PC-9 (cell line): Measurements from ENCODE around the gene DIDO1. TPM values are rescaled to one million over a fixed set of nuclear protein-coding genes. Genes with fewer than 3 reads are reported as not detected.
A peak's percentile ranks its signal among the peaks of the same experiment; 100 is the strongest.

Experiments
- BruUV-seq: library from RNA; stranded (reverse); fragments of 400-500 nt; replicated peaks from 2 replicates; lab custom pipeline; 2021; lab: Mats Ljungman, UMichigan
- CTCF ChIA-PET: fragments of 300-600 bp; sonication (Branson Sonifier 250); formaldehyde crosslinking; loops from one replicate; lab custom pipeline; 2022; ENCODE audit warnings: antibody characterized with exemption; lab: Charles Lee
- POLR2A ChIA-PET: fragments of 300-600 bp; sonication (Branson Sonifier 250); formaldehyde crosslinking; loops from one replicate; lab custom pipeline; 2022; ENCODE audit warnings: antibody characterized with exemption; ENCODE audit not compliant: unreplicated experiment; lab: Charles Lee
- DNase-seq, 2 experiments: peaks; one replicate each; pipeline versions ENCODE4 v3.0.0 to v3.0.0-alpha.2; 2015 to 2022; ENCODE audit warnings: mixed read lengths in 1 of 2
- H2AFZ ChIP-seq: fragments of 200-600 bp; sonication (generic); 2 replicates; pipeline ENCODE4 v1.8.1; 2017; ENCODE audit warnings: antibody characterized with exemption
- H3F3A ChIP-seq: fragments of 200-600 bp; sonication (generic); 2 replicates; pipeline ENCODE4 v1.8.1; 2017; ENCODE audit warnings: antibody characterized with exemption, mild to moderate bottlenecking, low read depth; ENCODE audit not compliant: insufficient read depth
- H3K27ac ChIP-seq: fragments of 200-600 bp; sonication (generic); 2 replicates; pipeline ENCODE4 v1.6.1; 2016; ENCODE audit warnings: mixed run types
- H3K27me3 ChIP-seq: fragments of 200-600 bp; sonication (generic); 2 replicates; pipeline ENCODE4 v1.6.1; 2016; ENCODE audit warnings: low read depth, mixed run types; ENCODE audit not compliant: insufficient read depth
- H3K36me3 ChIP-seq: fragments of 200-600 bp; sonication (generic); 2 replicates; pipeline ENCODE4 v1.6.1; 2016; ENCODE audit warnings: low read depth, mixed run types
- H3K4me1 ChIP-seq: fragments of 200-600 bp; sonication (generic); replicated peaks from 2 replicates; pipeline ENCODE4 v1.6.1; 2016; ENCODE audit warnings: mixed run types; ENCODE audit not compliant: insufficient read depth
- H3K4me2 ChIP-seq: fragments of 200-600 bp; sonication (generic); 2 replicates; pipeline ENCODE4 v1.6.1; 2017; ENCODE audit warnings: mixed run types
- H3K4me3 ChIP-seq: fragments of 200-600 bp; sonication (generic); 2 replicates; pipeline ENCODE4 v1.6.1; 2016; ENCODE audit warnings: mixed run types
- H3K79me2 ChIP-seq: fragments of 200-600 bp; sonication (generic); 2 replicates; pipeline ENCODE4 v1.6.1; 2017; ENCODE audit warnings: low read depth, mixed run types
- H3K9me2 ChIP-seq: fragments of 200-600 bp; sonication (generic); 2 replicates; pipeline ENCODE4 v1.8.1; 2017; ENCODE audit warnings: mild to moderate bottlenecking; ENCODE audit not compliant: insufficient read depth
- H3K9me3 ChIP-seq: fragments of 200-600 bp; sonication (generic); 2 replicates; pipeline ENCODE4 v1.8.1; 2016; ENCODE audit warnings: low read depth; ENCODE audit not compliant: insufficient read depth
- H4K20me1 ChIP-seq: fragments of 200-600 bp; sonication (generic); 2 replicates; pipeline ENCODE4 v1.8.1; 2017; ENCODE audit not compliant: insufficient read depth
- CTCF ChIP-seq: fragments of 200-600 bp; sonication (generic); conservative IDR thresholded peaks from 2 replicates; pipeline ENCODE4 v1.6.1; 2017; ENCODE audit warnings: mixed run types, antibody characterized with exemption, mild to moderate bottlenecking, moderate library complexity
- EZH2 ChIP-seq: fragments of 200-600 bp; sonication (generic); IDR thresholded peaks from 2 replicates; pipeline ENCODE4 v1.8.0; 2017; ENCODE audit warnings: antibody characterized with exemption, low read depth
- intact Hi-C: fragments of 100-400 bp; cut with micrococcal nuclease; formaldehyde crosslinking; loops from one replicate; pipeline ENCODE4 v1.10.0; 2022; ENCODE audit not compliant: unreplicated experiment
- total RNA-seq: library from RNA; stranded (reverse); gene quantifications from 2 replicates; pipeline ENCODE4 v1.2.3, GENCODE V29; 2021

DIDO1 gene
- total RNA-seq, 1 experiment from 2014 or later = 61.4 TPM

- H3K36me3 ChIP-seq = 0 out of 2 replicates have a peak, but pooled peaks cover 4% of the 10 kb centered on the region
- peak in 1 of 2 experiments; percentile 22 for DNase-seq
- H3K27me3 ChIP-seq = no peaks in the 10 kb centered on the region
- H3K79me2 ChIP-seq = peaks cover 23% of the 10 kb centered on the region
- peak overlapping the region; percentile 25; the same call in 1 of the 2 replicates for H2AFZ ChIP-seq
- no peak overlapping the region for H3K27ac ChIP-seq
- no TSS peak for BruUV-seq
- POLR2A ChIA-PET = interaction anchor here (0.7 kb wide), 1 partner anchor 41 kb away, joined by 5 read pairs; no protein-coding TSS in a partner anchor
- H3K9me3 ChIP-seq = no peaks in the 10 kb centered on the region
- CTCF ChIA-PET = no interaction called here
- peaks cover 16% of the 10 kb centered on the region for H3K4me1 ChIP-seq
- peak overlapping the region; percentile 76 for H3K4me2 ChIP-seq
- TF ChIP-seq EZH2 (0 out of 2 replicates have a peak, but pooled peaks have one; percentile 71), CTCF (no peak)
- peak overlapping the region; percentile 54 for H3K4me3 ChIP-seq
- intact Hi-C loops = loop anchor here (5.0 kb wide), 1 partner anchor 77 kb away; the partner anchor contains the start of gene GID8
- H3F3A ChIP-seq = peaks cover 28% of the 10 kb centered on the region
- H3K9me2 ChIP-seq = no peaks in the 10 kb centered on the region
- no peaks in the 10 kb centered on the region for H4K20me1 ChIP-seq
These were observed 65.8 kb downstream of the DIDO1 start for GRCh38 chr20:62860391-62860923.

DNA sequence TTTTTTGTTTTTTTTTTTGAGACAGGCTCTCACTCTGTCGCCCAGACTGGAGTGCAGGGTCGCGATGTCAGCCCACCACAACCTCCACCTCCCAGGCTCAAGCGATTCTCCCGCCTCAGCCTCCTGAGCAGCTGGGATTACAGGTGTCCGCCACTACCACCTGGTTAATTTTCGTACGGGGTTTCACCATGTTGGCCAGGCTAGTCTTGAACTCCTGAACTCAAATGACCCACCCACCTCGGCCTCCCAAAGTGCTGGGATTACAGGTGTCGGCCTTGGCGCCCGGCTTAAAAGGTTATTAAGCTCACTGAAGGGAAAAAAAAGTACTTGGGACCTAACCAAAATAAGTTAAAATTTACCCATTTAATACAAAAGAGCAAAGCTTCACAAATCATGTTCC, 66.6 kb downstream of the DIDO1 start:
- peaks cover 21% of the 10 kb centered on the region for H3F3A ChIP-seq
- peak overlapping the region; percentile 54; the same call in 1 of the 2 replicates for H3K4me3 ChIP-seq
- peaks cover 16% of the 10 kb centered on the region for H3K4me1 ChIP-seq
- H3K9me3 ChIP-seq = no peaks in the 10 kb centered on the region
- 0 out of 2 replicates have a peak, but pooled peaks cover 4% of the 10 kb centered on the region for H3K36me3 ChIP-seq
- no peak overlapping the region for H3K27ac ChIP-seq
- DNase-seq = peak in 1 of 2 experiments; percentile 10
- no peaks in the 10 kb centered on the region for H3K9me2 ChIP-seq
- no peaks in the 10 kb centered on the region for H4K20me1 ChIP-seq
- peaks cover 23% of the 10 kb centered on the region for H3K79me2 ChIP-seq
- TF ChIP-seq EZH2 = no peak
- TSS peak; percentile 39 for BruUV-seq
- intact Hi-C loops = loop anchor here (5.0 kb wide), 1 partner anchor 78 kb away; the partner anchor contains the start of gene GID8
- ChIA-PET CTCF (interaction anchor here (0.7 kb wide), 1 partner anchor 17 kb away, joined by 13 read pairs; no protein-coding TSS in a partner anchor), POLR2A (no interaction called here)
- no peak overlapping the region for H2AFZ ChIP-seq
- no peaks in the 10 kb centered on the region for H3K27me3 ChIP-seq
- peak overlapping the region; percentile 76 for H3K4me2 ChIP-seq

GRCh38 chr20:62858058-62858830, 68.1 kb downstream of the DIDO1 start:
- 0 out of 2 replicates have a peak, but pooled peaks cover 9% of the 10 kb centered on the region for H3K36me3 ChIP-seq
- H3K4me2 ChIP-seq = no peak overlapping the region
- H3K79me2 ChIP-seq = peaks cover 23% of the 10 kb centered on the region
- H3K27ac ChIP-seq = no peak overlapping the region
- H4K20me1 ChIP-seq = no peaks in the 10 kb centered on the region
- no peak overlapping the region for H2AFZ ChIP-seq
- H3K27me3 ChIP-seq = no peaks in the 10 kb centered on the region
- ChIA-PET CTCF (no interaction called here), POLR2A (interaction anchor here (0.7 kb wide), 1 partner anchor 35 kb away, joined by 9 read pairs; no protein-coding TSS in a partner anchor)
- DNase-seq = no peak
- H3F3A ChIP-seq = peaks cover 15% of the 10 kb centered on the region; the same call in 1 of the 2 replicates
- no peak for TF ChIP-seq EZH2
- no peak for TF ChIP-seq CTCF
- H3K9me2 ChIP-seq = no peaks in the 10 kb centered on the region
- no peaks in the 10 kb centered on the region for H3K9me3 ChIP-seq
- peaks cover 16% of the 10 kb centered on the region for H3K4me1 ChIP-seq
- intact Hi-C loops = no loop called here
- BruUV-seq = no TSS peak
- no peak overlapping the region for H3K4me3 ChIP-seq
